PC-3 (cell line): Measurements from ENCODE around the gene CROCC2. TPM values are rescaled to one million over a fixed set of nuclear protein-coding genes. Genes with fewer than 3 reads are reported as not detected.

ENCODE experiments used
- ATAC-seq: fragments of 200-7000 bp; cut with Tn5 transposase; 2 replicates; pipeline ENCODE4 v1.9.1; 2020; ENCODE audit warnings: mild to moderate bottlenecking, moderate library complexity
- BruUV-seq: library from RNA; stranded (reverse); fragments of 400-500 nt; replicated peaks from 2 replicates; lab custom pipeline; 2021; lab: Mats Ljungman, UMichigan
- CTCF ChIA-PET: fragments of 300-600 bp; sonication (Branson Sonifier 250); formaldehyde crosslinking; loops from one replicate; lab custom pipeline; 2022; ENCODE audit warnings: antibody characterized with exemption; lab: Charles Lee
- POLR2A ChIA-PET: fragments of 300-600 bp; sonication (Branson Sonifier 250); formaldehyde crosslinking; loops from one replicate; lab custom pipeline; 2022; ENCODE audit warnings: antibody characterized with exemption; ENCODE audit not compliant: unreplicated experiment; lab: Charles Lee
- DNase-seq: peaks from one replicate; pipeline ENCODE4 v3.0.0-alpha.2; 2015
- H2AFZ ChIP-seq: fragments of 300-600 bp; sonication (generic); 2 replicates; pipeline ENCODE4 v1.6.0; 2016; ENCODE audit warnings: antibody characterized with exemption, low read length
- H3F3A ChIP-seq: fragments of 300-600 bp; sonication (generic); one replicate; pipeline ENCODE4 v1.6.0; 2017; ENCODE audit warnings: antibody characterized with exemption, low read length, control low read depth, mild to moderate bottlenecking; ENCODE audit not compliant: unreplicated experiment
- H3K27ac ChIP-seq: fragments of 300-600 bp; sonication (generic); 2 replicates; pipeline ENCODE4 v1.5.1; 2016; ENCODE audit warnings: mild to moderate bottlenecking, low read length
- H3K27me3 ChIP-seq: fragments of 300-600 bp; sonication (generic); 2 replicates; pipeline ENCODE4 v1.6.1; 2016; ENCODE audit warnings: low read length, mixed read lengths
- H3K36me3 ChIP-seq: fragments of 300-600 bp; sonication (generic); 2 replicates; pipeline ENCODE4 v1.6.1; 2016; ENCODE audit warnings: low read depth, mixed run types, low read length, mixed read lengths
- H3K4me1 ChIP-seq: fragments of 300-600 bp; sonication (generic); 2 replicates; pipeline ENCODE4 v1.5.1; 2016; ENCODE audit warnings: low read length; ENCODE audit not compliant: insufficient read depth
- H3K4me2 ChIP-seq: fragments of 300-600 bp; sonication (generic); 2 replicates; pipeline ENCODE4 v1.6.0; 2016; ENCODE audit warnings: low read length
- H3K4me3 ChIP-seq: fragments of 300-600 bp; sonication (generic); 2 replicates; pipeline ENCODE4 v1.5.1; 2016; ENCODE audit warnings: mild to moderate bottlenecking, low read length, mixed read lengths
- H3K79me2 ChIP-seq: fragments of 300-600 bp; sonication (generic); 2 replicates; pipeline ENCODE4 v1.6.1; 2017; ENCODE audit warnings: low read length, mixed read lengths
- H3K9ac ChIP-seq: fragments of 300-600 bp; sonication (generic); 2 replicates; pipeline ENCODE4 v1.6.0; 2016; ENCODE audit warnings: mild to moderate bottlenecking, low read length
- H3K9me2 ChIP-seq: fragments of 300-600 bp; sonication (generic); replicated peaks from 2 replicates; pipeline ENCODE4 v1.6.1; 2016; ENCODE audit warnings: mixed run types, low read length, mixed read lengths
- H3K9me3 ChIP-seq: fragments of 300-600 bp; sonication (generic); 2 replicates; pipeline ENCODE4 v1.6.1; 2016; ENCODE audit warnings: low read length, mixed read lengths
- H4K20me1 ChIP-seq: fragments of 300-600 bp; sonication (generic); 2 replicates; pipeline ENCODE4 v1.6.1; 2016; ENCODE audit warnings: low read length, mixed read lengths
- EZH2 ChIP-seq: fragments of 300-600 bp; sonication (generic); IDR thresholded peaks from one replicate; pipeline ENCODE4 v1.6.1; 2017; ENCODE audit warnings: antibody characterized with exemption, mild to moderate bottlenecking, low read length; ENCODE audit not compliant: unreplicated experiment
- EZH2phosphoT487 ChIP-seq: fragments of 300-600 bp; sonication (generic); IDR thresholded peaks from 2 replicates; pipeline ENCODE4 v1.6.1; 2018; ENCODE audit warnings: mild to moderate bottlenecking, antibody characterized with exemption, low read length, borderline replicate concordance
- intact Hi-C: fragments of 100-400 bp; cut with micrococcal nuclease; formaldehyde crosslinking; loops from 2 replicates; pipeline ENCODE4 v1.9.0; 2023
- total RNA-seq: library from RNA; depleted of rRNA; stranded (reverse); fragments of >200 nt; gene quantifications from 2 replicates; pipeline ENCODE4 v1.2.3, GENCODE V29; 2014
- TF ChIP-seq, protein P1 (sequence below): fragments of 300-600 bp; sonication (generic); conservative IDR thresholded peaks from 2 replicates; pipeline ENCODE4 v1.5.1; 2017; ENCODE audit warnings: antibody characterized with exemption, low read depth, mild to moderate bottlenecking, low read length

The CROCC2 gene
- total RNA-seq, 1 experiment from 2014 or later = not detected

DNA sequence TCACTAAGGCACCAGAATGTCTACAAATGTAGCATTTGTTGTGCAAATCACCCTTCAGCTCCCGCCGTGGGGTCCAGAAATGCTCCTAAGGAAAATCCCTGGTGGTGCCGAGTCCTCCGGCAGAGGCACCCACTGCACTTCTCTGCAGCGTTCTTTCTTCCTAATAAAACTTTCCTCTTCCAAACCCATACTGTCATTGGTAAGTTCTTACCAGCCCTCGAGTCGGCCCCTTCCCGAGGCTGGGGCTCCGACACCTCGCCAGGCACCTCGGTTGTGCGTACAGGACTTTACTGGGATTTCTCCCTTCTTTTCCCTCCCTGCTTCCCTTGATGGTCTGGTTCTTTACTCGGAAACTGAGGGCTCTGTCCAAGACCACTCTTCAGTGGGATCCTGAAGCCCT is 47.8 kb upstream of the CROCC2 start:
- TF ChIP-seq EZH2phosphoT487 (no peak), EZH2 (no peak)
- TF ChIP-seq, protein P1, sequence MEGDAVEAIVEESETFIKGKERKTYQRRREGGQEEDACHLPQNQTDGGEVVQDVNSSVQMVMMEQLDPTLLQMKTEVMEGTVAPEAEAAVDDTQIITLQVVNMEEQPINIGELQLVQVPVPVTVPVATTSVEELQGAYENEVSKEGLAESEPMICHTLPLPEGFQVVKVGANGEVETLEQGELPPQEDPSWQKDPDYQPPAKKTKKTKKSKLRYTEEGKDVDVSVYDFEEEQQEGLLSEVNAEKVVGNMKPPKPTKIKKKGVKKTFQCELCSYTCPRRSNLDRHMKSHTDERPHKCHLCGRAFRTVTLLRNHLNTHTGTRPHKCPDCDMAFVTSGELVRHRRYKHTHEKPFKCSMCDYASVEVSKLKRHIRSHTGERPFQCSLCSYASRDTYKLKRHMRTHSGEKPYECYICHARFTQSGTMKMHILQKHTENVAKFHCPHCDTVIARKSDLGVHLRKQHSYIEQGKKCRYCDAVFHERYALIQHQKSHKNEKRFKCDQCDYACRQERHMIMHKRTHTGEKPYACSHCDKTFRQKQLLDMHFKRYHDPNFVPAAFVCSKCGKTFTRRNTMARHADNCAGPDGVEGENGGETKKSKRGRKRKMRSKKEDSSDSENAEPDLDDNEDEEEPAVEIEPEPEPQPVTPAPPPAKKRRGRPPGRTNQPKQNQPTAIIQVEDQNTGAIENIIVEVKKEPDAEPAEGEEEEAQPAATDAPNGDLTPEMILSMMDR = no peak
- H3K4me2 ChIP-seq = no peak overlapping the region
- no peak overlapping the region for H3K4me3 ChIP-seq
- no peaks in the 10 kb centered on the region for H4K20me1 ChIP-seq
- H3K4me1 ChIP-seq = no peaks in the 10 kb centered on the region
- CTCF ChIA-PET = no interaction called here
- peaks cover 33% of the 10 kb centered on the region for H3K27me3 ChIP-seq
- H3K9ac ChIP-seq = no peak overlapping the region
- no peaks in the 10 kb centered on the region; the same call in 1 of the 2 replicates for H3K9me3 ChIP-seq
- no peaks in the 10 kb centered on the region for H3K36me3 ChIP-seq
- no peaks in the 10 kb centered on the region for H3F3A ChIP-seq
- H3K27ac ChIP-seq = no peak overlapping the region
- no peaks in the 10 kb centered on the region for H3K9me2 ChIP-seq
- H2AFZ ChIP-seq = no peak overlapping the region
- DNase-seq = no peak
- no peak for ATAC-seq
- intact Hi-C loops = no loop called here
- POLR2A ChIA-PET = no interaction called here
- BruUV-seq = no TSS peak
- H3K79me2 ChIP-seq = no peaks in the 10 kb centered on the region

DNA sequence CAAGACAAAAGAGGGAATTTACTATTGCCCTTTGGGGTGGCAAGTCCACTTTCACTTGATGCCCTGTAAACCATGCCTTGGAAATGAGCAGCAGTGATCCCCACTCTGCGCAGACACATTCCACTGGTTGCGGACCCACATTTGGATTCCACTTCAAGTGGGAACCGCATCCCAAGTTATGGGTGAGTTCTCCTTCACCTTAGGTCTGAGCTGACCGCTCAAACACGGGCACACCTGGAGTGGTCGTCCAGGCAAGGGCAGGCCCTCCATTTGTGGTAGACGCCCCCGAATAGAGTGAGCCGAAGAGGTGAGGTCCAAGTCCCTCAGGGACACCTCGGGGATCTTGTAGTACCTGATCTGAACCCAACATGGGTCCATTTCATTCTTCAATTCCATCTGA is 47.3 kb upstream of the CROCC2 start:
- no peaks in the 10 kb centered on the region; the same call in 1 of the 2 replicates for H3K9me3 ChIP-seq
- no peak overlapping the region for H2AFZ ChIP-seq
- H3K9me2 ChIP-seq = no peaks in the 10 kb centered on the region
- H3K4me1 ChIP-seq = no peaks in the 10 kb centered on the region
- no peaks in the 10 kb centered on the region for H3K79me2 ChIP-seq
- TF ChIP-seq, protein P1 = no peak
- TF ChIP-seq EZH2 (no peak), EZH2phosphoT487 (no peak)
- POLR2A ChIA-PET = no interaction called here
- H3K36me3 ChIP-seq = no peaks in the 10 kb centered on the region
- H3K4me3 ChIP-seq = no peak overlapping the region
- CTCF ChIA-PET = no interaction called here
- H4K20me1 ChIP-seq = no peaks in the 10 kb centered on the region
- intact Hi-C loops = no loop called here
- H3K27ac ChIP-seq = no peak overlapping the region
- peaks cover 37% of the 10 kb centered on the region for H3K27me3 ChIP-seq
- ATAC-seq = no peak
- H3K9ac ChIP-seq = no peak overlapping the region
- no peaks in the 10 kb centered on the region for H3F3A ChIP-seq
- no peak for DNase-seq
- no TSS peak for BruUV-seq
- H3K4me2 ChIP-seq = no peak overlapping the region

DNA sequence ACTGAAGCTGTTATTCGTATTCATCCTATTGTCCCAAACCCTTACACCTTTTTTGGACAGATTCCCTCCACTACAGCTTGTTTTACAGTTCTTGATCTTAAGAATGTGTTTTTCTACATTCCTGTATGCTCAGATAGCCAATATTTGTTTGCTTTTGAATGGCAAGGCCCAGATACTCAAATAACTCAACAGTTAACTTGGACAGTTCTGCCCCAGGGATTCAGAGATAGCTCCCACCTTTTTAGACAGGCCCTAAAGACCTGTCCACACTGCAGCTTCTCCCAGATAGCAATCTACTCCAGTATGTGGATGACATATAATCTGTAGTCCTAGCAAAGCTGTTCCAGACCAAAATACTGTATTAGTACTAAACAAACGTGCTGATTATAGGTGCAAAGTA is 44.6 kb upstream of the CROCC2 start:
- intact Hi-C loops = no loop called here
- no TSS peak for BruUV-seq
- Histone ChIP-seq H3K36me3 (no peaks in the 10 kb centered on the region), H3K4me1 (no peaks in the 10 kb centered on the region), H3K79me2 (no peaks in the 10 kb centered on the region), H3K27me3 (peaks cover 40% of the 10 kb centered on the region), H3K27ac (no peak overlapping the region), H3K9me2 (no peaks in the 10 kb centered on the region), H3K4me3 (no peak overlapping the region), H3F3A (no peaks in the 10 kb centered on the region), H3K4me2 (no peak overlapping the region), H3K9me3 (no peaks in the 10 kb centered on the region), H2AFZ (no peak overlapping the region), H3K9ac (no peak overlapping the region), H4K20me1 (no peaks in the 10 kb centered on the region)
- TF ChIP-seq EZH2 (no peak), EZH2phosphoT487 (no peak)
- TF ChIP-seq, protein P1 = no peak
- ChIA-PET CTCF (no interaction called here), POLR2A (interaction anchor here (0.6 kb wide), 1 partner anchor 298 kb away, joined by 4 read pairs; no protein-coding TSS in a partner anchor)
- DNase-seq (no peak), ATAC-seq (no peak)
